Natural killer cell treated with Interleukin-12 subunit alpha and Interleukin-12 subunit beta and Interleukin-15 and Interleukin-18, amount 100 ng/mL, for 72 hours (primary cell): ENCODE measurements around the gene PRMT5. TPM values are rescaled to one million over a fixed set of nuclear protein-coding genes. Genes with fewer than 3 reads are reported as not detected.
A peak's percentile ranks its signal among the peaks of the same experiment; 100 is the strongest.
"Not testable (repeated sequence)": the region's sequence is repeated elsewhere in the genome, so short reads cannot be mapped to it uniquely, and the experiment has no call there.

Experiments used
- ATAC-seq, 2 donors: fragments of 150-1000 bp; cut with Tn5 transposase in 1 of 2; sonication (Bioruptor Pico), chemical (Tn5 transposase) in 1 of 2; 2 replicates each; pipeline ENCODE4 v1.10.0; 2021
- DNase-seq: peaks from one replicate; pipeline ENCODE4 v3.0.0; 2022; ENCODE audit warnings: low spot score
- H3K27ac Mint-ChIP-seq, 2 donors: 1 replicate in 1 of 2; 2 replicates in 1 of 2; pipeline ENCODE4 v1.8.0; 2022; ENCODE audit warnings: mixed read lengths in 2 of 2, mild to moderate bottlenecking in 1 of 2, moderate library complexity in 1 of 2
- H3K27me3 Mint-ChIP-seq, 2 donors: 1 replicate in 1 of 2; 2 replicates in 1 of 2; pipeline ENCODE4 v1.8.0; 2022; ENCODE audit warnings: mixed read lengths in 2 of 2
- H3K36me3 Mint-ChIP-seq: one replicate; pipeline ENCODE4 v1.8.0; 2022; ENCODE audit warnings: mixed read lengths
- H3K4me1 Mint-ChIP-seq, 2 donors: 1 replicate in 1 of 2; 2 replicates in 1 of 2; pipeline ENCODE4 v1.8.0; 2022; ENCODE audit warnings: low read depth in 2 of 2, mixed read lengths in 2 of 2, mild to moderate bottlenecking in 1 of 2
- H3K4me3 Mint-ChIP-seq: one replicate; pipeline ENCODE4 v1.8.0; 2022; ENCODE audit warnings: mixed read lengths
- H3K9me3 Mint-ChIP-seq: 2 replicates; pipeline ENCODE4 v1.8.0; 2022; ENCODE audit warnings: mixed read lengths
- total RNA-seq, 2 donors: library from RNA; stranded (reverse); gene quantifications; one replicate each; pipeline ENCODE4 v1.2.3, GENCODE V29; 2022

PRMT5 gene
- total RNA-seq, 2 donors from 2014 or later: 108 to 171 TPM

DNA sequence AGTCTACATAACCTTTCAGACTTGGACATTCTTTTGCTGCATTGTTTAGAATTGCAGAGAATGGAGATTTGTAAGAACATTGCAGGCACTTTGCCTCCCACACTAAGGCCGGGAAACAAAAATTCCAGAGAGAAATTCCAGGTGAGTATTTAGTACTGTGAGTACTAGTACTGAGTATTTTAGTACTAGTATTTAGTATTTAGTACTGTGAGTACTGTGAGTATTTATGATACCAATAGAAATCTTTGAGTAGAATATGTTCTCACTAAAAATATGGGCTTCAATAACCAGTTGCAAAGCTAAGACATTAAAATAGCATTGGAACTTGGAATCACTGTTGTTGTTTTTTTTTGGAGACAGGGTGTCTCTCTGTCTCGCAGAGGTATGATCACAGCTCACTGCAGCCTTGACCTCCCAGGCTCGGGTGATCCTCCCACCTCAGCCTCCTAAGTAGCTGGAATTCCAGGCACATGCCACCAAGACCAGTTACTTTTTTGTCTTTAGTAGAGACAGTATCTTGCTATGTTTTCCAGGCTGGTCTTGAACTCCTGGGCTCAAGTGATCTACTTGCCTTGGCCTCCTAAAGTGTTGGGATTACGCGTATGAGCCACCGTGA is 33.0 kb upstream of the PRMT5 start:
- ATAC-seq: no peak
- Mint-ChIP-seq H3K4me1 (no peaks in the 10 kb centered on the region), H3K27me3 (no peaks in the 10 kb centered on the region), H3K4me3 (no peak overlapping the region), H3K27ac (no peak overlapping the region), H3K9me3 (no peaks in the 10 kb centered on the region), H3K36me3 (no peaks in the 10 kb centered on the region)
- DNase-seq: no peak

DNA sequence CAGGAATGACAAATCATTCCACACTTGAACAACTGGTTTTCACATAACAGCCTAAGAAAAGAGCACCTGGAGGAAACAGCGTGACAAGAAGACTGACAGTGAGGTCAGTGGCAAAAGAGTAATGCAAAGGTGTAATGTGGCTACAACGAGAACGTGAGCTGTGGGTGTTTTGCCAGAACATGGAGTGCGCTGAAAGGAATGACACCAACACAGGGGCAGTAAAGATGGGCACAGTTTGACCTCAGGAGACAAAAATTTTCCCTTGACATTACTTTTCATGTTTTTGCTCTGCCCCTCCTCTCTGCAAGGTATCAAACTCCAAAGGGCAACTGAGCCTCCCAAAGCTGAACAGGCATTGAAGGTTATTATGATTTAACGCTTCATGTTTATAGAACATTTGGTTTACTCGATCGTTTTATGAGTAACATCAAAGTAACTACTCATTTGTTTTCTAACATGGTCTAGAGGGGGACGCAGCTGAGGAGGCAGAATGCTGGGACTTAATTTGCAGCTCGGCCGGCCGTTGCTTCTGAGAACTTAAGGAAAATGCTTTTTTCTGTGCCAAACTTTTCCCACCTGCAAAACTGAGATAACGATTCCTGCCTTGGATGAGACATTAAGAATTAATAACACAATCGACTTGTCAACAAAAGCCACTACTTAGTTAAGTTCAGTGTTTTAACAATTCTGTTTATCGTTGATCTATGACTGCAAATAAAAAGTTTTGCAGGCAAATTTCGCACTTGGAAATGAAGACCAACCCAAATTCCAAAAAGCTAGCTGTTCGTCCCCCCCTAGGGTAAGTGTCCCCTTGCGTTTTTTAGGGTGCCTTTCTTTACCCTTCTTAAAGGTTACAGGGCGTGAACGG is 26.8 kb upstream of the PRMT5 start:
- ATAC-seq (no peak), DNase-seq (no peak)
- Mint-ChIP-seq H3K36me3 (peaks cover 6% of the 10 kb centered on the region), H3K4me3 (peak overlapping the region; percentile 96), H3K9me3 (no peaks in the 10 kb centered on the region), H3K27me3 (no peaks in the 10 kb centered on the region), H3K27ac (peak overlapping the region; percentile 90 to 93), H3K4me1 (peaks cover 18 to 27% of the 10 kb centered on the region in 2 donors)

DNA sequence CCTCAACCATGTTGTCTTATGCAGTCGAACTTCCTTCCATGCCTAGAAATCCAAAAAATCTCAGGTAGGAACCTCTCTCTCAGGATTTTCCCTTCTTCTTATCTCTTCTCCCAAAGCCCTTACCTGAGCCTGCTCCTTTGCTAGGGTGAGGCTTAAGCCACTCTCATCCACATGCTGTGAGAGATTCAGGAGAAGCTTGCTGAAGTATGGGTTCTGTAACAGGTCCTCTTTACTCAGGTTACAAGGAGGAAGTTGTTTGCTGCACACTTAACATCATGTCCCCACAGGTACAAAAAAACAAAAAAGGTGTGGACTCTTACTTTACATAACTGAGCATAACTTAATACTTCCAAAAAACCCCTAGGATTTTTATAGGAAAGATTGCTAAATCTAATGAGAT is 23.2 kb upstream of the PRMT5 start:
- no peak overlapping the region for H3K4me3 Mint-ChIP-seq
- no peaks in the 10 kb centered on the region for H3K9me3 Mint-ChIP-seq
- DNase-seq: no peak
- peaks cover 18 to 27% of the 10 kb centered on the region in 2 donors for H3K4me1 Mint-ChIP-seq
- H3K27me3 Mint-ChIP-seq: no peaks in the 10 kb centered on the region
- H3K27ac Mint-ChIP-seq: no peak overlapping the region
- H3K36me3 Mint-ChIP-seq: peaks cover 8% of the 10 kb centered on the region
- ATAC-seq: no peak

DNA sequence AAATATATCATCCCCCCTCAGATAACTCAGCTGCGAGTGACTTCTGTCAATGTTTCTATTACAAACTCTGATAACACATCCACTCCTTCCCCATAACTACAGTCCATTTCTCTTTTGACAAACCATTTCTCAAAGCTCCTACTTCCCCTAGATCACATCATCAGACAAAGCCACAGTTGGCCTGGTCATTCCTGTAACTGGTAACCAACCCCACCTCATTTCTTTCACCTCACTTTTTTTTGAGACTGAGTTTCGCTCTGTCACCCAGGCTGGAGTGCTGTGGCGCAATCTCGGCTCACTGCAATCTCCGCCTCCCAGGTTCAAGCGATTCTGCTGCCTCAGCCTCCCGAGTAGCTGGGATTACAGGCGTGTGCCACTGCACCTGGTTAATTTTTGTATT is 22.6 kb upstream of the PRMT5 start:
- H3K9me3 Mint-ChIP-seq, DNase-seq, H3K27me3 Mint-ChIP-seq: not testable (repeated sequence)
- peak in 1 of 2 donors; percentile 54 for ATAC-seq
- H3K4me3 Mint-ChIP-seq: peak overlapping the region; percentile 6
- H3K4me1 Mint-ChIP-seq: peaks cover 18 to 27% of the 10 kb centered on the region in 2 donors
- peak overlapping the region; percentile 12 to 63 for H3K27ac Mint-ChIP-seq
- H3K36me3 Mint-ChIP-seq: peaks cover 13% of the 10 kb centered on the region

DNA sequence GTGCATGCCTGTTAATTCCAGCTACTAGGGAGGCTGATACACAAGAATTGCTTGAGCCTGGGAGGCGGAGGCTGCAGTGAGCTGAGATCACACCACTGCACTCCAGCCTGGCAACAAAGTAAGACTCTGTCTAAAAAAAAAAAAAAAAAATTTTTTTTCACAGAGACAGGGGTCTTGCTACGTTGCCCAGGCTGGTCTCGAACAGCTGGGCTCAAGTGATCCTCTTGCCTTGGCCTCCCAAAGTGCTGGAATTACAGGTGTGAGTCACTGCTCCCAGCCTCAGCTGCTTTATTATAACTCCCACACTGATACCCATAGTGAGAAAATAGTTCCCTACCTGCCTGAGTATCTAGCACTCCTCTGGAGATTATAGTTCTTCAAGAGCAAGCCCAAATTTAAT is 16.5 kb upstream of the PRMT5 start:
- no peak for ATAC-seq
- H3K36me3 Mint-ChIP-seq: peaks cover 7% of the 10 kb centered on the region

DNA sequence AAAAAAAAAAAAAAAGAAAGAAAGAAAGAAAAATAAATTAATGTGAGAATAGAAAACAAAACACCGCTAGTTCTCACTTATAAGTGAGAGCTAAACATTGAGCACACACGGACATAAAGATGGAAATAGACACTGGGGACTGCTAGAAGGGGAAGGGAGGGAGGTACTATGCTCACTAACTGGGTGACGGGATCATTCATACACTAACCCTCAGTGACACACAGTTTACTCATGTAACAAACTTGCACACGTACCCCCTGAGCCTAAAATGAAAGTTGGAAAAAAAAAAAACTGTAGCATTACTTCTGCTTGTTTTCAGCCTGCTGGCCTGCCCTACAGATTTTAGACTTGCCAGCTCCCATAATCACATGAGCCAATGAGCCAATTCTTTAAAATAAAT is 10.5 kb upstream of the PRMT5 start:
- no peaks in the 10 kb centered on the region for H3K9me3 Mint-ChIP-seq
- H3K4me3 Mint-ChIP-seq: no peak overlapping the region
- no peaks in the 10 kb centered on the region for H3K4me1 Mint-ChIP-seq
- DNase-seq (no peak), ATAC-seq (no peak)
- H3K36me3 Mint-ChIP-seq: no peaks in the 10 kb centered on the region
- no peaks in the 10 kb centered on the region for H3K27me3 Mint-ChIP-seq
- no peak overlapping the region for H3K27ac Mint-ChIP-seq

More for the DNA sequence above, 16.5 kb upstream of the PRMT5 start:
- H3K4me1 Mint-ChIP-seq: no peaks in the 10 kb centered on the region
- no peak overlapping the region for H3K27ac Mint-ChIP-seq
- no peak overlapping the region for H3K4me3 Mint-ChIP-seq
- DNase-seq: no peak
- no peaks in the 10 kb centered on the region for H3K27me3 Mint-ChIP-seq
- H3K9me3 Mint-ChIP-seq: no peaks in the 10 kb centered on the region

DNA sequence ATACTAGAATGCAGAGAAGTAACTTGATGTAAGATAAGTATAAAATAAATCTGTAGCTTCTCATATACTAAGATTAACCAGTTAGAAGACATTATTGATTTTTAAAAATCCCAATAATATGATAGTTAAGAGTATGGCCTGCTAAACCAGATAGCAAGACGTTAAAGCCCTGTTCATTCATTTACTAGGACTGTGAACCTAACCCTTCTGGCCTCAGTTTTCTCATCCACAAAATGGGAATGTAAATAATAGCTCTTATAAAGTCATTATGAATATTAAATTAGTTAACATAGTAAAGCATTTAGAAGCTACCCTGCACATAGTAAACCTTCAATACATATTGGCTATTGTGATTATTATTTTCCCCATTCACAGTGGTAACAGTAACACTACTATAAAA is 6.0 kb upstream of the PRMT5 start:
- H3K36me3 Mint-ChIP-seq: no peaks in the 10 kb centered on the region

DNA sequence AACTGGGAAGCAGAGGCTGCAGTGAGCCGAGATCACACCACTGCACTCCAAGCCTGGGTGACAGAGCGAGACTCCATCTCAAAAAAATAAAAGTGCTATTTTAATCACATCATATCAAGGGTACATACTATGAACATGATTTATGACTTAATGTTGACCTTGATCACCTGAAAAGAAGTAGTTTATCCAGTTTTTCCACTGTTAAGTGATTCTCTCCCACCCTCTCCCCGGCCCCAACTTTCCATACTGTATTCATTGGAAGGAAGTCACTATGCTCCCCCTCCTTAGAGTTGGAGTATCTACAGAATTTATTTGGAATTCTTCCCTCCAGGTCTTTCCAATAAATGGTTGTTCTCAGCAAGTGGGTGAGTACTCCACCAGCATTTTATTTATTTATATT is 3.0 kb upstream of the PRMT5 start:
- ATAC-seq: no peak
- Mint-ChIP-seq H3K9me3 (no peaks in the 10 kb centered on the region), H3K27ac (no peak overlapping the region), H3K4me1 (peaks cover 2 to 13% of the 10 kb centered on the region in 2 donors), H3K27me3 (no peaks in the 10 kb centered on the region), H3K4me3 (no peak overlapping the region), H3K36me3 (peaks cover 1% of the 10 kb centered on the region)
- DNase-seq: no peak

More for the DNA sequence above, 6.0 kb upstream of the PRMT5 start:
- Mint-ChIP-seq H3K4me1 (peaks cover 0 to 2% of the 10 kb centered on the region in 2 donors), H3K27ac (no peak overlapping the region), H3K27me3 (no peaks in the 10 kb centered on the region), H3K4me3 (no peak overlapping the region), H3K9me3 (no peaks in the 10 kb centered on the region)
- DNase-seq: no peak
- no peak for ATAC-seq

DNA sequence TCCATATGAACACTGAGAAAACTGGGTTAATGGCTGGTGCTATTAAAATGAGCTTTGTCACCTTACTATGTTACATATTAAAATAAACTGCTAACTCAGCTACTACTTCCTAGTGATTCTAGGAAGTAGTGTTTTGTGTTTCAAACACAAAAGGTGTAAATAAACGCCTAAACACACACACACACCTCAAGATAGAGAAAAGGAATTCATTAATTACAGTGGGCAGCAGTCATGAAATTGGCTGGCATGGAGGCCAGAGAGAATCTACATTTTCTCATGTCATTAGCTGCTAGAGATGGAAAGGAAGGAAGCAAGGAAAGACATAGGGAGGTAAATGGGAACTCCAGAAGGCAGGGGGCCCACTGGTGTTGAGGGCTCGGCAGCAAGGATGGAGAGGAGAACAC is 787 bp upstream of the PRMT5 start:
- Mint-ChIP-seq H3K4me1 (peaks cover 9 to 19% of the 10 kb centered on the region in 2 donors), H3K27ac (no peak overlapping the region), H3K27me3 (no peaks in the 10 kb centered on the region), H3K9me3 (no peaks in the 10 kb centered on the region), H3K36me3 (peaks cover 9% of the 10 kb centered on the region), H3K4me3 (no peak overlapping the region)
- ATAC-seq: no peak
- no peak for DNase-seq

DNA sequence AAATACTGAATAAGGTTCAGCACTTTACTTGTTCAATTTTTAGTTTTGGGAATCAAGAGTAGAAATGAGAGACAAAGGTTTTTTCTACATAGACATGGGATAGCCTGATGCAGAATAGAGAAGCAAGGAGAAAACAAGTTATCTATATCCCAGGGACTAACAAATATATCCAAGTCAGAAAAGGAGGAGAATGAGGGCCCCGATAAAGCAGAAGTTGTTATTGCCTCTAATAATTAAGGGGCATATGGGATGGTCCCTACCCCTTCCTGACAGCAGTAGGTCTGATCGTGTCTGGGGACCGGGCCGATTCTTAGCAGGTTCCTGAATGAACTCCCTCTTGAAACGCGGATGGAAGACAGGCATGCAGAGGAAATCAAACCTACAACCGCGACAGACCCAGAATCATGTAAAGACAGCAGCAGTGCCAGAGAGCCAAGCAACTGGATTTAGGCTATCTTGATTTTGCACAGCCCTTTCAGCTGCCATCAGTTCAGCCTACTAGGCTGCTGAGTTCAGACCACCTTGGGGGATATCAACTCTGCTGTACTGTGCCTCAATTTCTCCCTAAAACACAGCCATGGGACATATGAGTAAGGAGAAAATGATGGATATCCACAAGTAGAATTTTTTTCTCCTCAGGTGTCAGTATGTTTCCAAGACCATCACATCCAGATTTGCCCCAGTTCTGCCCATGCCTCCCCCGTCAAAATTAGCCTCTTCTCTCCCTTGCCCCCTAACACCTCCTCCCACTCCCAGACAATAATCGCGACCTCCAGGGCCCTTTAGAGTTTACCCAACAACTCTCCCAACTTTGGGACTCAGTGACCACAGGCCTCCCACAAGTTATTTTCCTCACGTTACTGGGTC is 706 bp downstream of the PRMT5 start:
- no peaks in the 10 kb centered on the region for H3K27me3 Mint-ChIP-seq
- H3K9me3 Mint-ChIP-seq: no peaks in the 10 kb centered on the region
- ATAC-seq (no peak), DNase-seq (no peak)
- H3K36me3 Mint-ChIP-seq: peaks cover 13% of the 10 kb centered on the region
- no peak overlapping the region for H3K4me3 Mint-ChIP-seq
- H3K27ac Mint-ChIP-seq: no peak overlapping the region
- H3K4me1 Mint-ChIP-seq: peaks cover 9 to 19% of the 10 kb centered on the region in 2 donors

DNA sequence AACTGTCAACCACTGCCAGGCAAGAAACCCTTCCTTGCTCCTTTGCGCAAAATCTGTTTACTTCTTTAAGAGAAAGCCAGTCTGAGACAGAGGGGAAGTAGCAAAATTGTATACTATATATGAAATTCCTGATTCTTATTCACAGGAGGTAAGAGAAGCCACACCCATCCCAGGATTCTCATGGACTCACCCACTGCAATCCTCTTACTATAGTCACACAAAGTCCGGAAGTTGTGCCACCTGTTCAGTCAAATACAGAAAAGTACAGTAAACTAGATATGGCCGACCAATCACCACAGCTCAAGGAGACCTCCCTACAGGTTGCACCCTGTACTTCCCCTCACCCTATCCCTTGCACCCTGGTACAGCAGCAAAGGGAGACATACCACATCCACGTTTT is 2.9 kb downstream of the PRMT5 start:
- peaks cover 10 to 20% of the 10 kb centered on the region in 2 donors for H3K4me1 Mint-ChIP-seq

DNA sequence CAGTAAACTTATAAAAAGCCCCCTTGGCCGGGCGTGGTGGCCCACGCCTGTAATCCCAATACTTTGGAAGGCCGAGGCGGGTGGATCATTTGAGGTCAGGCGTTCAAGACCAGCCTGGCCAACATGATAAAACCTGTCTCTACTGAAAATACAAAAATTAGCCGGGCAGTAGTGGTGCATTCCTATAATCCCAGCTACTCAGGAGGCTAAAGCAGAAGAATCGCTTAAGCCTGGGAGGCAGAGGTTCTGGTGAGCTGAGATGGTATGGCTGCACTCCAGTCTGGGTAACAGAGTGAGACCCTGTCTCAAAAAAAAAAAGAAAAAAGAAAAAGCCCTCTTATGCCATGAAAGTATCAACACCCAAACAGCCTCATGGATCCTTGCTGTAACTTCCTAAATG is 3.7 kb downstream of the PRMT5 start:
- Mint-ChIP-seq H3K36me3 (peaks cover 29% of the 10 kb centered on the region), H3K27me3 (no peaks in the 10 kb centered on the region), H3K27ac (no peak overlapping the region), H3K9me3 (no peaks in the 10 kb centered on the region), H3K4me3 (no peak overlapping the region), H3K4me1 (peaks cover 14 to 20% of the 10 kb centered on the region in 2 donors)
- DNase-seq (no peak), ATAC-seq (no peak)

More for the DNA sequence above, 2.9 kb downstream of the PRMT5 start:
- no peak for ATAC-seq
- no peaks in the 10 kb centered on the region for H3K9me3 Mint-ChIP-seq
- no peak for DNase-seq
- H3K36me3 Mint-ChIP-seq: peaks cover 24% of the 10 kb centered on the region
- H3K4me3 Mint-ChIP-seq: no peak overlapping the region
- no peak overlapping the region for H3K27ac Mint-ChIP-seq
- no peaks in the 10 kb centered on the region for H3K27me3 Mint-ChIP-seq

DNA sequence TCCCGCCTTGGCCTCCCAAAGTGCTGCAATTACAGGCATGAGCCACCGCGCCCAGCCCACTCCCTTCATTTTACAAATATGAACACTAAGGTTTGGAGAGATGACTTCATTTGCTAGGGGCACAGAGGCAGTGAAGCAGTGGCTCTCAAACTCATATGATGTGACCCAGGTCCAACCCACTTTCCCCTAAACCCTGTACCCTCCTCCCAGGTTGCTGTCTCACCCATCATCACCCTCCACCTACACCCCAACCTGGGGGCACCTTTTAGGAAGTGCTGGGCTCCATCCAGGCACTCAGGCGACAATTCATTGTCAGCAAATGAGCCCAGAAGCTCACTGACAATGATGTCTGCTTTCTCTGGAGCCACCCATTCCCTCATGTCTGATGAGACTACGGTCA is 5.4 kb downstream of the PRMT5 start:
- Mint-ChIP-seq H3K36me3 (peaks cover 34% of the 10 kb centered on the region), H3K4me3 (no peak overlapping the region), H3K9me3 (no peaks in the 10 kb centered on the region), H3K4me1 (peaks cover 25 to 35% of the 10 kb centered on the region in 2 donors), H3K27ac (no peak overlapping the region), H3K27me3 (no peaks in the 10 kb centered on the region)
- ATAC-seq: no peak
- DNase-seq: no peak

DNA sequence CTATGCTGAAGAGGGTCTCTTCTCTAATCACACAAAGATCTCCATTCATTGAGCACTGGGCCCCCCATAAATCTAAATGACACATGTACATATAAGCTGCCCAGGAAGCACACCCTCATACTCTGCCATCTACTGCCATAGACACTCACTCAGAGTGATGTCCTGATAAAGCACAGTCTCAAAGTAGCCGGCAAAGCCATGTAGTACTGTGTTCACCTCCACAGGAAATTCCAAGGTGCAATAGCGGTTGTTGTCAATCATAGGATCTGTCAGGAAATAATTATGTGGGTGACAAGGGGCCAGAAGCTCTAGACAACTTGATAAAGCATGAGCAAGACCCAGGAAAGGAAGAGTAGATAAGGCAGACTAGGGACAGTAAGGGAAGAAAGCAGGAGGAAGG is 6.9 kb downstream of the PRMT5 start:
- Mint-ChIP-seq H3K27ac (no peak overlapping the region), H3K36me3 (peaks cover 45% of the 10 kb centered on the region), H3K9me3 (no peaks in the 10 kb centered on the region), H3K27me3 (no peaks in the 10 kb centered on the region), H3K4me3 (no peak overlapping the region), H3K4me1 (peaks cover 34 to 35% of the 10 kb centered on the region in 2 donors)
- ATAC-seq (no peak), DNase-seq (no peak)
